OCI-LY1 (cell line): ENCODE measurements around the gene WDR53.

Experiments
- EZH2 ChIP-seq: fragments of 200-600 bp; sonication (generic), shearing (Covaris generic); IDR thresholded peaks from 2 replicates; pipeline ENCODE4 v1.8.0; 2017; ENCODE audit warnings: borderline replicate concordance, mixed run types, mild to moderate bottlenecking, antibody characterized with exemption, low read length, moderate library complexity, mixed read lengths
- TF ChIP-seq, protein P1 (sequence below): fragments of 200-600 bp; sonication (generic), shearing (Covaris generic); IDR thresholded peaks from 2 replicates; pipeline ENCODE4 v1.5.1; 2017; ENCODE audit warnings: mild to moderate bottlenecking, antibody characterized with exemption, low read length, moderate library complexity, mixed read lengths

GRCh38 chr3:196537319-196537984, 30.9 kb downstream of the WDR53 start:
- no peak for TF ChIP-seq EZH2
- TF ChIP-seq, protein P1, sequence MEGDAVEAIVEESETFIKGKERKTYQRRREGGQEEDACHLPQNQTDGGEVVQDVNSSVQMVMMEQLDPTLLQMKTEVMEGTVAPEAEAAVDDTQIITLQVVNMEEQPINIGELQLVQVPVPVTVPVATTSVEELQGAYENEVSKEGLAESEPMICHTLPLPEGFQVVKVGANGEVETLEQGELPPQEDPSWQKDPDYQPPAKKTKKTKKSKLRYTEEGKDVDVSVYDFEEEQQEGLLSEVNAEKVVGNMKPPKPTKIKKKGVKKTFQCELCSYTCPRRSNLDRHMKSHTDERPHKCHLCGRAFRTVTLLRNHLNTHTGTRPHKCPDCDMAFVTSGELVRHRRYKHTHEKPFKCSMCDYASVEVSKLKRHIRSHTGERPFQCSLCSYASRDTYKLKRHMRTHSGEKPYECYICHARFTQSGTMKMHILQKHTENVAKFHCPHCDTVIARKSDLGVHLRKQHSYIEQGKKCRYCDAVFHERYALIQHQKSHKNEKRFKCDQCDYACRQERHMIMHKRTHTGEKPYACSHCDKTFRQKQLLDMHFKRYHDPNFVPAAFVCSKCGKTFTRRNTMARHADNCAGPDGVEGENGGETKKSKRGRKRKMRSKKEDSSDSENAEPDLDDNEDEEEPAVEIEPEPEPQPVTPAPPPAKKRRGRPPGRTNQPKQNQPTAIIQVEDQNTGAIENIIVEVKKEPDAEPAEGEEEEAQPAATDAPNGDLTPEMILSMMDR: peak; percentile 86
